Cardiac muscle cell (in vitro differentiated cells and primary cell): Measurements from ENCODE around the gene GGTLC2. TPM values are rescaled to one million over a fixed set of nuclear protein-coding genes. Genes with fewer than 3 reads are reported as not detected.

ENCODE experiments used
- DNase-seq, 2 donors: peaks; one replicate each; pipeline versions ENCODE4 v3.0.0 to v3.0.0-alpha.2; 2010 to 2017; ENCODE audit warnings: low read depth in 1 of 2, low spot score in 1 of 2
- H3K27ac ChIP-seq: fragments of 200-600 bp; sonication (generic); 2 replicates; pipeline ENCODE4 v1.5.1; 2016
- H3K27me3 ChIP-seq: fragments of 200-600 bp; sonication (generic); 2 replicates; pipeline ENCODE4 v1.6.0; 2016; ENCODE audit warnings: control low read depth
- H3K36me3 ChIP-seq: fragments of 200-600 bp; sonication (generic); 2 replicates; pipeline ENCODE4 v1.5.1; 2016; ENCODE audit warnings: control low read depth
- H3K4me1 ChIP-seq: fragments of 200-600 bp; sonication (generic); 2 replicates; pipeline ENCODE4 v1.8.1; 2017; ENCODE audit warnings: low read depth, mild to moderate bottlenecking, mixed run types
- H3K4me3 ChIP-seq: fragments of 200-600 bp; sonication (generic); 2 replicates; pipeline ENCODE4 v1.5.1; 2016; ENCODE audit warnings: mild to moderate bottlenecking
- H3K9me3 ChIP-seq: fragments of 200-600 bp; sonication (generic); 2 replicates; pipeline ENCODE4 v1.5.1; 2017; ENCODE audit warnings: low read depth, mild to moderate bottlenecking, control low read depth
- polyA plus RNA-seq: library from polyadenylated mRNA; unstranded; fragments of >200 nt; fragmentation: Nextera tagmentation; extraction: Ambion mirVana; gene quantifications from 2 replicates; pipeline ENCODE4 v1.2.1, GENCODE V29; 2016
- total RNA-seq: library from RNA; depleted of rRNA; stranded (reverse); fragments of >200 nt; gene quantifications from 2 replicates; pipeline ENCODE4 v1.2.3, GENCODE V29; 2016
- TF ChIP-seq, protein P1 (sequence below): IDR thresholded peaks from 2 replicates; pipeline ENCODE4 v1.5.1; 2012; ENCODE audit warnings: low read depth, mild to moderate bottlenecking, low read length

Gene GGTLC2
- total and polyA plus RNA-seq, 2 experiments from 2014 or later, result not detected

GRCh38 chr22:22696104-22696503 is 51.7 kb downstream of the GGTLC2 start:
- no peaks in the 10 kb centered on the region for H3K36me3 ChIP-seq
- no peak overlapping the region for H3K27ac ChIP-seq
- H3K9me3 ChIP-seq, result no peaks in the 10 kb centered on the region
- H3K27me3 ChIP-seq, result no peaks in the 10 kb centered on the region
- DNase-seq, result no peak
- H3K4me3 ChIP-seq, result no peak overlapping the region
- TF ChIP-seq, protein P1, sequence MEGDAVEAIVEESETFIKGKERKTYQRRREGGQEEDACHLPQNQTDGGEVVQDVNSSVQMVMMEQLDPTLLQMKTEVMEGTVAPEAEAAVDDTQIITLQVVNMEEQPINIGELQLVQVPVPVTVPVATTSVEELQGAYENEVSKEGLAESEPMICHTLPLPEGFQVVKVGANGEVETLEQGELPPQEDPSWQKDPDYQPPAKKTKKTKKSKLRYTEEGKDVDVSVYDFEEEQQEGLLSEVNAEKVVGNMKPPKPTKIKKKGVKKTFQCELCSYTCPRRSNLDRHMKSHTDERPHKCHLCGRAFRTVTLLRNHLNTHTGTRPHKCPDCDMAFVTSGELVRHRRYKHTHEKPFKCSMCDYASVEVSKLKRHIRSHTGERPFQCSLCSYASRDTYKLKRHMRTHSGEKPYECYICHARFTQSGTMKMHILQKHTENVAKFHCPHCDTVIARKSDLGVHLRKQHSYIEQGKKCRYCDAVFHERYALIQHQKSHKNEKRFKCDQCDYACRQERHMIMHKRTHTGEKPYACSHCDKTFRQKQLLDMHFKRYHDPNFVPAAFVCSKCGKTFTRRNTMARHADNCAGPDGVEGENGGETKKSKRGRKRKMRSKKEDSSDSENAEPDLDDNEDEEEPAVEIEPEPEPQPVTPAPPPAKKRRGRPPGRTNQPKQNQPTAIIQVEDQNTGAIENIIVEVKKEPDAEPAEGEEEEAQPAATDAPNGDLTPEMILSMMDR, result no peak
- H3K4me1 ChIP-seq, result no peaks in the 10 kb centered on the region

Other genes with a start within 250 kb of the GGTLC2 start
- gene ZNF280B, start 135.9 kb upstream of the GGTLC2 start, total RNA-seq, result 0.46 and 0.86 TPM in 2 replicates
- 1.9 and 2.5 TPM in 2 replicates for gene ZNF280B, start 135.9 kb upstream of the GGTLC2 start, polyA plus RNA-seq
- gene ZNF280A, start 124.3 kb upstream of the GGTLC2 start, total RNA-seq, result not detected in 2 replicates
- not detected in 2 replicates for gene ZNF280A, start 124.3 kb upstream of the GGTLC2 start, polyA plus RNA-seq
- gene PRAME, start 85.3 kb upstream of the GGTLC2 start, total RNA-seq, result not detected in 2 replicates
- not detected in 2 replicates for gene PRAME, start 85.3 kb upstream of the GGTLC2 start, polyA plus RNA-seq
- gene IGLL5, start 243.2 kb downstream of the GGTLC2 start, total RNA-seq, result not detected in 2 replicates
- not detected in 2 replicates for gene IGLL5, start 243.2 kb downstream of the GGTLC2 start, polyA plus RNA-seq